A549 treated with Mapracorat at 1 μM for 4 hours (cell line): Measurements from ENCODE around the gene TUBB4B. TPM values are rescaled to one million over a fixed set of nuclear protein-coding genes. Genes with fewer than 3 reads are reported as not detected.

Source experiments
- total RNA-seq: library from RNA; stranded (reverse); fragments of 200-300 nt; extraction: Qiagen RNA extraction; gene quantifications from 5 replicates; pipeline ENCODE4 v1.2.3, GENCODE V29; 2022

Gene TUBB4B
- total RNA-seq, result 637 to 832 TPM (median 729 TPM) in 5 replicates

GRCh38 chr9:137240841-137241489 is at the start of gene TUBB4B:
Gene TUBB4B (plus strand): TSS chr9:137241287. CDS start chr9:137241361, 74 bp downstream.

GRCh38 chr9:137200311-137201204 is 40.5 kb upstream of the TUBB4B start, which contains the start of gene TPRN:
Gene TPRN (minus strand): TSS chr9:137200741. CDS start chr9:137200711, 30 bp downstream.

GRCh38 chr9:137205126-137206069 is 35.7 kb upstream of the TUBB4B start, which contains the start of the genes NDOR1 and TMEM203:
Gene NDOR1 (plus strand): TSS chr9:137205700. CDS start chr9:137205778, 78 bp downstream.
Gene TMEM203 (minus strand): TSS chr9:137205648. CDS start chr9:137205414, 234 bp downstream.

GRCh38 chr9:137222190-137223077 is 18.7 kb upstream of the TUBB4B start, which contains the start of gene RNF208:
Gene RNF208 (minus strand): TSS chr9:137222240. CDS start chr9:137221212, 1,028 bp downstream.

GRCh38 chr9:137224830-137225694 is 16.0 kb upstream of the TUBB4B start, which contains the start of gene CYSRT1:
Gene CYSRT1 (plus strand): TSS chr9:137225174. CDS start chr9:137225622, 448 bp downstream.

GRCh38 chr9:137227054-137227852 is 13.8 kb upstream of the TUBB4B start, which contains the start of gene RNF224:
Gene RNF224 (plus strand): TSS chr9:137227502. CDS start chr9:137228336, 834 bp downstream.

GRCh38 chr9:137230705-137231371 is 10.2 kb upstream of the TUBB4B start, which contains the start of gene SLC34A3:
Gene SLC34A3 (plus strand): TSS chr9:137230901. CDS start chr9:137231703, 802 bp downstream.

GRCh38 chr9:137251194-137251461 is 10.0 kb downstream of the TUBB4B start, which contains the start of gene STPG3:
Gene STPG3 (plus strand): TSS chr9:137251286. CDS start chr9:137251287, 1 bp downstream.

GRCh38 chr9:137254624-137255447 is 13.7 kb downstream of the TUBB4B start, which contains the start of gene NELFB:
Gene NELFB (plus strand): TSS chr9:137255327.

GRCh38 chr9:137277329-137278041 is 36.4 kb downstream of the TUBB4B start, which contains the start of gene TOR4A:
Gene TOR4A (plus strand): TSS chr9:137277726. CDS start chr9:137278690, 964 bp downstream.

Other genes starting within 250 kb of the TUBB4B start
- gene PAXX, start 248.9 kb upstream of the TUBB4B start, total RNA-seq, result 43.1 to 85.2 TPM (median 71.2 TPM) in 5 replicates
- 2.4 to 5.5 TPM (median 4.9 TPM) in 5 replicates for gene CLIC3, start 244.7 kb upstream of the TUBB4B start, total RNA-seq
- gene ABCA2, start 213.1 kb upstream of the TUBB4B start, total RNA-seq, result 19.0 to 29.4 TPM (median 26.7 TPM) in 5 replicates
- 0.05 to 0.07 TPM (median 0.06 TPM) in 4 of 5 replicates, not detected in the other for gene FUT7, start 209.2 kb upstream of the TUBB4B start, total RNA-seq
- 40.8 to 96.8 TPM (median 80.5 TPM) in 5 replicates for gene NPDC1, start 195.1 kb upstream of the TUBB4B start, total RNA-seq
- gene ENTPD2, start 187.2 kb upstream of the TUBB4B start, total RNA-seq, result 2.2 to 2.9 TPM (median 2.4 TPM) in 5 replicates
- gene SAPCD2, start 170.7 kb upstream of the TUBB4B start, total RNA-seq, result 13.5 to 26.0 TPM (median 23.9 TPM) in 5 replicates
- gene UAP1L1, start 163.8 kb upstream of the TUBB4B start, total RNA-seq, result 9.3 to 16.6 TPM (median 12.2 TPM) in 5 replicates
- gene MAN1B1, start 154.3 kb upstream of the TUBB4B start, total RNA-seq, result 40.2 to 53.2 TPM (median 51.7 TPM) in 5 replicates
- gene DPP7, start 126.6 kb upstream of the TUBB4B start, total RNA-seq, result 66.6 to 132 TPM (median 125 TPM) in 5 replicates
- gene GRIN1, start 102.1 kb upstream of the TUBB4B start, total RNA-seq, result 0.20 to 0.71 TPM (median 0.53 TPM) in 5 replicates
- 0.59 to 2.0 TPM (median 1.8 TPM) in 5 replicates for gene LRRC26, start 71.2 kb upstream of the TUBB4B start, total RNA-seq
- not detected in 5 replicates for gene TMEM210, start 69.2 kb upstream of the TUBB4B start, total RNA-seq
- 23.4 to 36.8 TPM (median 34.5 TPM) in 5 replicates for gene ANAPC2, start 52.7 kb upstream of the TUBB4B start, total RNA-seq
- 103 to 151 TPM (median 139 TPM) in 5 replicates for gene SSNA1, start 52.6 kb upstream of the TUBB4B start, total RNA-seq
- 6.0 to 10.8 TPM (median 10.2 TPM) in 5 replicates for gene TPRN, start 40.5 kb upstream of the TUBB4B start, total RNA-seq
- 33.8 to 47.5 TPM (median 45.4 TPM) in 5 replicates for gene TMEM203, start 35.6 kb upstream of the TUBB4B start, total RNA-seq
- 9.8 to 19.3 TPM (median 16.4 TPM) in 5 replicates for gene NDOR1, start 35.6 kb upstream of the TUBB4B start, total RNA-seq
- 1.1 to 2.1 TPM (median 1.8 TPM) in 5 replicates for gene RNF208, start 19.0 kb upstream of the TUBB4B start, total RNA-seq
- gene CYSRT1, start 16.1 kb upstream of the TUBB4B start, total RNA-seq, result 2.5 to 5.4 TPM (median 4.8 TPM) in 5 replicates
- 0.07 to 0.44 TPM (median 0.31 TPM) in 5 replicates for gene RNF224, start 13.8 kb upstream of the TUBB4B start, total RNA-seq
- 0.08 to 0.28 TPM (median 0.09 TPM) in 3 of 5 replicates, not detected in the others for gene SLC34A3, start 10.4 kb upstream of the TUBB4B start, total RNA-seq
- not detected in 5 replicates for gene STPG3, start 10.0 kb downstream of the TUBB4B start, total RNA-seq
- 43.1 to 58.5 TPM (median 55.8 TPM) in 5 replicates for gene NELFB, start 14.0 kb downstream of the TUBB4B start, total RNA-seq
- gene TOR4A, start 36.4 kb downstream of the TUBB4B start, total RNA-seq, result 17.1 to 29.0 TPM (median 26.7 TPM) in 5 replicates
- 2.4 to 5.6 TPM (median 4.3 TPM) in 5 replicates for gene NRARP, start 61.0 kb downstream of the TUBB4B start, total RNA-seq
- 4.0 to 6.6 TPM (median 6.0 TPM) in 5 replicates for gene EXD3, start 181.9 kb downstream of the TUBB4B start, total RNA-seq
- gene NOXA1, start 182.1 kb downstream of the TUBB4B start, total RNA-seq, result 0.77 to 2.0 TPM (median 1.7 TPM) in 5 replicates
- 0.10 to 0.30 TPM (median 0.27 TPM) in 5 replicates for gene ENTPD8, start 200.1 kb downstream of the TUBB4B start, total RNA-seq
- 31.5 to 48.0 TPM (median 42.1 TPM) in 5 replicates for gene NSMF, start 218.0 kb downstream of the TUBB4B start, total RNA-seq